ENCODE data around the gene CCDC158. TPM values are rescaled to one million over a fixed set of nuclear protein-coding genes. Genes with fewer than 3 reads are reported as not detected.

CCDC158 gene
- total and polyA plus RNA-seq, 5 donors from 2014 or later = not detected

GRCh38 chr4:76342191-76342590 is 78.8 kb downstream of the CCDC158 start:
- Histone ChIP-seq H3K4me1 (ENCODE audit: control insufficient read depth, insufficient read depth, low read length, poor library complexity, severe bottlenecking) (no peaks in the 10 kb centered on the region), H3K27me3 (ENCODE audit: control insufficient read depth, insufficient read depth, low read length) (no peaks in the 10 kb centered on the region), H3K4me3 (ENCODE audit: low read depth, low read length) (no peak overlapping the region), H3K9me3 (ENCODE audit: control insufficient read depth in 2 of 2, low read length in 2 of 2) (no peaks in the 10 kb centered on the region), H3K36me3 (ENCODE audit: control insufficient read depth, insufficient read depth, low read length) (no peaks in the 10 kb centered on the region), H3K27ac (ENCODE audit: insufficient read depth, low read length, poor library complexity, severe bottlenecking) (no peak overlapping the region)
- H3K36me3 Mint-ChIP-seq = no peaks in the 10 kb centered on the region
- H3K27me3 Mint-ChIP-seq = peaks cover 4% of the 10 kb centered on the region
- no peak for DNase-seq
- no peak overlapping the region for H3K4me3 Mint-ChIP-seq
- no peaks in the 10 kb centered on the region for H3K4me1 Mint-ChIP-seq
- no peak overlapping the region for H3K27ac Mint-ChIP-seq
- peaks cover 0 to 6% (median 2%) of the 10 kb centered on the region in 7 donors for H3K9me3 Mint-ChIP-seq
- ATAC-seq (ENCODE audit: low read depth in 2 of 2) = no peak

DNA sequence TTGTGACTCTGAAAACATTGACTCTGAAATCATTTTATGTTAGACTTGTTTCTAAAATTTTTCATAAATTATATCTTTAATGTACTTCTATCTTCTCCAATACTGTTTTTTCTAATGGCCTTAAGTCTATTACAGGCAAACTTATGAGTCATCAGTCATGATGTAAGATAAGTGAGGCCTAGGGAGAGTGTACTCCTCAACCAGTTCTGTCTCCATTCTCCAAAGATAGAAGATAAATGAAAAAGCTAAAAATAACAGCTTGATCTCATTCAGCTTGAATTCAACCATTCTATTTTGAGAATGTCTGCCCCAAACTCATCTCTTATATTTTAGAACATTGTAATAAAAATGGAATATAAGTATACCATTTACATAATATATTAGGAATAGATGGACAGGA is 79.9 kb downstream of the CCDC158 start:
- H3K27ac Mint-ChIP-seq = no peak overlapping the region

GRCh38 chr4:76339364-76339763 is 81.6 kb downstream of the CCDC158 start:
- Mint-ChIP-seq H3K27ac (no peak overlapping the region), H3K9me3 (peaks cover 0 to 6% (median 0%) of the 10 kb centered on the region in 7 donors)
- no peak for DNase-seq

More for the DNA sequence above, 79.9 kb downstream of the CCDC158 start:
- Mint-ChIP-seq H3K9me3 (peaks cover 0 to 6% (median 0%) of the 10 kb centered on the region in 7 donors), H3K36me3 (no peaks in the 10 kb centered on the region), H3K4me3 (no peak overlapping the region), H3K4me1 (no peaks in the 10 kb centered on the region), H3K27me3 (peaks cover 13% of the 10 kb centered on the region)
- no peaks in the 10 kb centered on the region for H3K9me3 ChIP-seq (ENCODE audit: control insufficient read depth in 2 of 2, low read length in 2 of 2)
- no peak overlapping the region for H3K4me3 ChIP-seq (ENCODE audit: low read depth, low read length)
- H3K27me3 ChIP-seq (ENCODE audit: control insufficient read depth, insufficient read depth, low read length) = no peaks in the 10 kb centered on the region
- ATAC-seq (ENCODE audit: low read depth in 2 of 2) (no peak), DNase-seq (no peak)
- no peaks in the 10 kb centered on the region for H3K4me1 ChIP-seq (ENCODE audit: control insufficient read depth, insufficient read depth, low read length, poor library complexity, severe bottlenecking)
- no peak overlapping the region for H3K27ac ChIP-seq (ENCODE audit: insufficient read depth, low read length, poor library complexity, severe bottlenecking)
- no peaks in the 10 kb centered on the region for H3K36me3 ChIP-seq (ENCODE audit: control insufficient read depth, insufficient read depth, low read length)

GRCh38 chr4:76334885-76335284 is 86.1 kb downstream of the CCDC158 start:
- no peaks in the 10 kb centered on the region for H3K4me1 ChIP-seq (ENCODE audit: control insufficient read depth, insufficient read depth, low read length, poor library complexity, severe bottlenecking)
- no peak overlapping the region for H3K4me3 Mint-ChIP-seq
- ATAC-seq (ENCODE audit: low read depth in 2 of 2) (no peak), DNase-seq (no peak)
- no peaks in the 10 kb centered on the region for H3K36me3 ChIP-seq (ENCODE audit: control insufficient read depth, insufficient read depth, low read length)
- peaks cover 13% of the 10 kb centered on the region for H3K27me3 Mint-ChIP-seq
- peaks cover 3% of the 10 kb centered on the region for H3K27me3 ChIP-seq (ENCODE audit: control insufficient read depth, insufficient read depth, low read length)
- no peak overlapping the region for H3K27ac ChIP-seq (ENCODE audit: insufficient read depth, low read length, poor library complexity, severe bottlenecking)
- no peak overlapping the region for H3K27ac Mint-ChIP-seq
- no peaks in the 10 kb centered on the region for H3K9me3 ChIP-seq (ENCODE audit: control insufficient read depth in 2 of 2, low read length in 2 of 2)
- H3K36me3 Mint-ChIP-seq = no peaks in the 10 kb centered on the region
- H3K4me1 Mint-ChIP-seq = no peaks in the 10 kb centered on the region
- no peak overlapping the region for H3K4me3 ChIP-seq (ENCODE audit: low read depth, low read length)
- H3K9me3 Mint-ChIP-seq = peaks cover 0 to 5% (median 0%) of the 10 kb centered on the region in 7 donors

More at GRCh38 chr4:76339364-76339763, 81.6 kb downstream of the CCDC158 start:
- Histone ChIP-seq H3K4me3 (ENCODE audit: low read depth, low read length) (no peak overlapping the region), H3K27me3 (ENCODE audit: control insufficient read depth, insufficient read depth, low read length) (no peaks in the 10 kb centered on the region), H3K27ac (ENCODE audit: insufficient read depth, low read length, poor library complexity, severe bottlenecking) (no peak overlapping the region), H3K9me3 (ENCODE audit: control insufficient read depth in 2 of 2, low read length in 2 of 2) (no peaks in the 10 kb centered on the region), H3K36me3 (ENCODE audit: control insufficient read depth, insufficient read depth, low read length) (no peaks in the 10 kb centered on the region), H3K4me1 (ENCODE audit: control insufficient read depth, insufficient read depth, low read length, poor library complexity, severe bottlenecking) (no peaks in the 10 kb centered on the region)
- Mint-ChIP-seq H3K36me3 (no peaks in the 10 kb centered on the region), H3K4me1 (no peaks in the 10 kb centered on the region), H3K27me3 (peaks cover 13% of the 10 kb centered on the region), H3K4me3 (no peak overlapping the region)
- ATAC-seq (ENCODE audit: low read depth in 2 of 2) = no peak

- H3K27ac ChIP-seq (ENCODE audit: insufficient read depth, low read length, poor library complexity, severe bottlenecking) = no peak overlapping the region
- H3K4me1 Mint-ChIP-seq = no peaks in the 10 kb centered on the region
- peaks cover 18 to 25% of the 10 kb centered on the region in 2 experiments for H3K9me3 ChIP-seq (ENCODE audit: control insufficient read depth in 2 of 2, low read length in 2 of 2)
- no peaks in the 10 kb centered on the region for H3K36me3 ChIP-seq (ENCODE audit: control insufficient read depth, insufficient read depth, low read length)
- H3K4me3 ChIP-seq (ENCODE audit: low read depth, low read length) = no peak overlapping the region
- ATAC-seq (ENCODE audit: low read depth in 2 of 2) = no peak
- no peak overlapping the region for H3K4me3 Mint-ChIP-seq
- peaks cover 6% of the 10 kb centered on the region for H3K27me3 ChIP-seq (ENCODE audit: control insufficient read depth, insufficient read depth, low read length)
- no peak overlapping the region for H3K27ac Mint-ChIP-seq
- no peaks in the 10 kb centered on the region for H3K4me1 ChIP-seq (ENCODE audit: control insufficient read depth, insufficient read depth, low read length, poor library complexity, severe bottlenecking)
- no peaks in the 10 kb centered on the region for H3K27me3 Mint-ChIP-seq
- DNase-seq = no peak
- no peaks in the 10 kb centered on the region for H3K36me3 Mint-ChIP-seq
- peaks cover 2 to 23% (median 7%) of the 10 kb centered on the region in 7 donors for H3K9me3 Mint-ChIP-seq
These were observed 94.4 kb downstream of the CCDC158 start for GRCh38 chr4:76326515-76326914.

DNA sequence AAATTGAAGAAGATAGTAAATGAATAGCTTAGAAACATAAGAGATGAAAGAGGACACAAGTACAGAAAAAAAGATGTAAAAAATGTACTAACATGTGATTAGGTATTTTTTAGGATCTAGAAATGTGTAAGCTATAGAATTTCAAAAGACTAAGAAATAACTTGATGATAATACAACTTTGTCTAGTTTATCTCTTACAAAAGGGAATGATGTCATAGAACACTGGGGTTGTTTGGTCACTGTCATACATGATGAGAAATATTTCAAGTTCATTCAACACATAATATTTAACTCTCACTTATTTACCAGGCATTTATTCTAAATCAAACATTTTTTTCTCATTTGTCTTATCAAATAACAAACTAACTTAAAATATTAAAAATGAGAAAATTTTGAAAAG is 95.9 kb downstream of the CCDC158 start:
- H3K4me1 ChIP-seq (ENCODE audit: control insufficient read depth, insufficient read depth, low read length, poor library complexity, severe bottlenecking) = no peaks in the 10 kb centered on the region
- Mint-ChIP-seq H3K9me3 (peaks cover 4 to 28% (median 11%) of the 10 kb centered on the region in 7 donors), H3K27me3 (no peaks in the 10 kb centered on the region), H3K27ac (no peak overlapping the region), H3K36me3 (no peaks in the 10 kb centered on the region), H3K4me3 (no peak overlapping the region), H3K4me1 (no peaks in the 10 kb centered on the region)
- ATAC-seq (ENCODE audit: low read depth in 2 of 2) (no peak), DNase-seq (no peak)
- H3K36me3 ChIP-seq (ENCODE audit: control insufficient read depth, insufficient read depth, low read length) = no peaks in the 10 kb centered on the region
- H3K27ac ChIP-seq (ENCODE audit: insufficient read depth, low read length, poor library complexity, severe bottlenecking) = no peak overlapping the region
- no peak overlapping the region for H3K4me3 ChIP-seq (ENCODE audit: low read depth, low read length)
- peaks cover 6% of the 10 kb centered on the region for H3K27me3 ChIP-seq (ENCODE audit: control insufficient read depth, insufficient read depth, low read length)
- H3K9me3 ChIP-seq (ENCODE audit: control insufficient read depth in 2 of 2, low read length in 2 of 2) = peaks cover 18 to 25% of the 10 kb centered on the region in 2 experiments

GRCh38 chr4:76322236-76322635 is 98.7 kb downstream of the CCDC158 start:
- Histone ChIP-seq H3K4me3 (ENCODE audit: low read depth, low read length) (no peak overlapping the region), H3K9me3 (ENCODE audit: control insufficient read depth in 2 of 2, low read length in 2 of 2) (peaks cover 18 to 21% of the 10 kb centered on the region in 2 experiments), H3K27ac (ENCODE audit: insufficient read depth, low read length, poor library complexity, severe bottlenecking) (no peak overlapping the region), H3K4me1 (ENCODE audit: control insufficient read depth, insufficient read depth, low read length, poor library complexity, severe bottlenecking) (no peaks in the 10 kb centered on the region), H3K36me3 (ENCODE audit: control insufficient read depth, insufficient read depth, low read length) (no peaks in the 10 kb centered on the region), H3K27me3 (ENCODE audit: control insufficient read depth, insufficient read depth, low read length) (peaks cover 5% of the 10 kb centered on the region)
- Mint-ChIP-seq H3K4me3 (no peak overlapping the region), H3K36me3 (no peaks in the 10 kb centered on the region), H3K4me1 (peaks cover 0 to 4% (median 0%) of the 10 kb centered on the region in 4 donors), H3K27me3 (peaks cover 13% of the 10 kb centered on the region), H3K27ac (no peak overlapping the region), H3K9me3 (peaks cover 6 to 33% (median 18%) of the 10 kb centered on the region in 7 donors)
- DNase-seq (no peak), ATAC-seq (ENCODE audit: low read depth in 2 of 2) (no peak)

- no peak for DNase-seq
- H3K27me3 Mint-ChIP-seq = peaks cover 23% of the 10 kb centered on the region
- peaks cover 0 to 4% (median 0%) of the 10 kb centered on the region in 4 donors for H3K4me1 Mint-ChIP-seq
- Histone ChIP-seq H3K27ac (ENCODE audit: insufficient read depth, low read length, poor library complexity, severe bottlenecking) (no peak overlapping the region), H3K4me1 (ENCODE audit: control insufficient read depth, insufficient read depth, low read length, poor library complexity, severe bottlenecking) (no peaks in the 10 kb centered on the region), H3K27me3 (ENCODE audit: control insufficient read depth, insufficient read depth, low read length) (peaks cover 5% of the 10 kb centered on the region), H3K9me3 (ENCODE audit: control insufficient read depth in 2 of 2, low read length in 2 of 2) (peaks cover 4 to 8% of the 10 kb centered on the region in 2 experiments), H3K36me3 (ENCODE audit: control insufficient read depth, insufficient read depth, low read length) (no peaks in the 10 kb centered on the region), H3K4me3 (ENCODE audit: low read depth, low read length) (no peak overlapping the region)
- H3K36me3 Mint-ChIP-seq = no peaks in the 10 kb centered on the region
- H3K9me3 Mint-ChIP-seq = peaks cover 3 to 36% (median 15%) of the 10 kb centered on the region in 7 donors
- no peak overlapping the region for H3K4me3 Mint-ChIP-seq
- H3K27ac Mint-ChIP-seq = no peak overlapping the region
- no peak for ATAC-seq (ENCODE audit: low read depth in 2 of 2)
These were observed 104.8 kb downstream of the CCDC158 start for GRCh38 chr4:76316131-76316530.
